Keratinocyte (primary cell): ENCODE measurements around the gene CKS1B. TPM values are rescaled to one million over a fixed set of nuclear protein-coding genes. Genes with fewer than 3 reads are reported as not detected.
A peak's percentile ranks its signal among the peaks of the same experiment; 100 is the strongest.

Source experiments
- DNase-seq: peaks from one replicate; pipeline ENCODE4 v3.0.0-alpha.2; 2011; ENCODE audit warnings: low read depth, missing footprints, low spot score
- FAIRE-seq: peaks from 2 replicates; lab custom pipeline; 2011; peaks lifted over from hg19 to GRCh38; lab: Jason Lieb, UNC
- H2AFZ ChIP-seq: 2 replicates; pipeline ENCODE4 v1.6.0; 2012; ENCODE audit warnings: low read length, control low read depth, inconsistent platforms; ENCODE audit not compliant: control insufficient read depth
- H3K27ac ChIP-seq: 2 replicates; pipeline ENCODE4 v1.5.1; 2011; ENCODE audit warnings: low read length; ENCODE audit not compliant: control insufficient read depth, insufficient read depth
- H3K27me3 ChIP-seq: 3 replicates; pipeline ENCODE4 v1.6.0; 2011; ENCODE audit warnings: low read length; ENCODE audit not compliant: control insufficient read depth, insufficient read depth; ENCODE audit errors: extremely low read depth
- H3K36me3 ChIP-seq, 2 experiments: 2 replicates in 1 of 2; 3 replicates in 1 of 2; pipeline ENCODE4 v1.5.1; 2011; ENCODE audit warnings: low read length in 2 of 2, mild to moderate bottlenecking in 1 of 2; ENCODE audit not compliant: control insufficient read depth in 2 of 2, insufficient read depth in 2 of 2; ENCODE audit errors: extremely low read depth in 1 of 2
- H3K4me1 ChIP-seq: 3 replicates; pipeline ENCODE4 v1.5.1; 2011; ENCODE audit warnings: low read length; ENCODE audit not compliant: control insufficient read depth, insufficient read depth; ENCODE audit errors: extremely low read depth
- H3K4me2 ChIP-seq: 3 replicates; pipeline ENCODE4 v1.6.0; 2011; ENCODE audit warnings: low read depth, low read length; ENCODE audit not compliant: control insufficient read depth, insufficient read depth; ENCODE audit errors: extremely low read depth
- H3K4me3 ChIP-seq, 3 experiments: fragments of 200-600 bp in 1 of 3; sonication (generic) in 1 of 3; 2 replicates in 2 of 3; 3 replicates in 1 of 3; pipeline ENCODE4 v1.5.1; 2011 to 2016; ENCODE audit warnings: low read length in 3 of 3, mild to moderate bottlenecking in 3 of 3, control low read depth in 2 of 3, inconsistent platforms in 1 of 3, low read depth in 1 of 3, mixed read lengths in 1 of 3, mixed run types in 1 of 3, moderate library complexity in 1 of 3; ENCODE audit not compliant: control insufficient read depth in 2 of 3, insufficient read depth in 2 of 3; ENCODE audit errors: extremely low read depth in 1 of 3
- H3K79me2 ChIP-seq: 2 replicates; pipeline ENCODE4 v1.6.0; 2012; ENCODE audit warnings: low read length; ENCODE audit not compliant: control insufficient read depth, insufficient read depth
- H3K9ac ChIP-seq: 3 replicates; pipeline ENCODE4 v1.6.0; 2011; ENCODE audit warnings: low read length; ENCODE audit not compliant: control insufficient read depth, insufficient read depth; ENCODE audit errors: extremely low read depth
- H3K9me1 ChIP-seq: 3 replicates; pipeline ENCODE4 v1.6.0; 2011; ENCODE audit warnings: low read length; ENCODE audit not compliant: control insufficient read depth, insufficient read depth; ENCODE audit errors: extremely low read depth
- H3K9me3 ChIP-seq: 2 replicates; pipeline ENCODE4 v1.5.1; 2012; ENCODE audit warnings: low read depth, low read length; ENCODE audit not compliant: control insufficient read depth
- H4K20me1 ChIP-seq: 3 replicates; pipeline ENCODE4 v1.6.0; 2011; ENCODE audit warnings: low read length; ENCODE audit not compliant: control insufficient read depth, insufficient read depth; ENCODE audit errors: extremely low read depth
- CTCF ChIP-seq, 3 experiments: IDR thresholded peaks in 1 of 3; conservative IDR thresholded peaks in 1 of 3; optimal IDR thresholded peaks in 1 of 3; 2 replicates in 2 of 3; 3 replicates in 1 of 3; pipeline versions ENCODE3 to v1.5.1; 2011; ENCODE audit warnings: low read length in 3 of 3, mild to moderate bottlenecking in 3 of 3, moderate library complexity in 2 of 3, control low read depth in 1 of 3, inconsistent platforms in 1 of 3; ENCODE audit not compliant: insufficient read depth in 2 of 3; ENCODE audit errors: extremely low read depth in 1 of 3
- EZH2 ChIP-seq: IDR thresholded peaks from one replicate; pipeline ENCODE4 v1.6.1; 2012; ENCODE audit warnings: inconsistent platforms, mild to moderate bottlenecking, low read length, moderate library complexity
- dilution Hi-C: fragments of 300-500 bp; cut with MboI; formaldehyde crosslinking; loops from one replicate; pipeline ENCODE4 v1.7.0; 2020; ENCODE audit warnings: low sequenced_read_pairs; ENCODE audit not compliant: extremely low pct_ligation_motif_present
- polyA plus RNA-seq, 5 experiments: library from polyadenylated mRNA; depleted of rRNA in 3 of 5; stranded (reverse) in 3 of 5; stranded (forward) in 1 of 5; unstranded in 1 of 5; fragments of >200 nt; gene quantifications; 1 replicate in 1 of 5; 2 replicates in 3 of 5; 3 replicates in 1 of 5; pipeline versions ENCODE4 v1.2.1 to v1.2.3, GENCODE V29; 2011 to 2012; ENCODE audit warnings: missing spikeins in 2 of 5, low read depth in 1 of 5, low replicate concordance in 1 of 5

CKS1B gene
- polyA plus RNA-seq, 1 donor (not counting 4 experiments of a cell fraction or from before 2014, with no cell fraction given) = 300 TPM

- no peaks in the 10 kb centered on the region for H3K9me1 ChIP-seq
- peak overlapping the region; percentile 72 for H3K27ac ChIP-seq
- dilution Hi-C loops = no loop called here
- H4K20me1 ChIP-seq = no peaks in the 10 kb centered on the region
- H3K9me3 ChIP-seq = no peaks in the 10 kb centered on the region
- H3K4me1 ChIP-seq = peaks cover 30% of the 10 kb centered on the region
- H2AFZ ChIP-seq = peak overlapping the region; percentile 17
- peaks cover 29% of the 10 kb centered on the region for H3K79me2 ChIP-seq
- peak overlapping the region; percentile 87 for H3K4me2 ChIP-seq
- peak overlapping the region; percentile 75 for H3K9ac ChIP-seq
- no peaks in the 10 kb centered on the region for H3K36me3 ChIP-seq
- TF ChIP-seq EZH2 (no peak), CTCF (optimal IDR thresholded peaks at IDR 0.05 in 1 of 3, IDR thresholded peaks at IDR 0.05 in 1 of 3, conservative IDR thresholded peaks at IDR 0.05 in 1 of 3; ENCODE audit: extremely low read depth in 1 of 3, insufficient read depth in 2 of 3, low read length in 3 of 3) (no peak)
- DNase-seq (no peak), FAIRE-seq (no peak)
- H3K4me3 ChIP-seq = peak overlapping the region; percentile 76 to 87 (median 83)
- no peaks in the 10 kb centered on the region for H3K27me3 ChIP-seq
These were observed 26.4 kb downstream of the CKS1B start for GRCh38 chr1:155000726-155001424.

- TF ChIP-seq EZH2 (no peak), CTCF (optimal IDR thresholded peaks at IDR 0.05 in 1 of 3, IDR thresholded peaks at IDR 0.05 in 1 of 3, conservative IDR thresholded peaks at IDR 0.05 in 1 of 3; ENCODE audit: extremely low read depth in 1 of 3, insufficient read depth in 2 of 3, low read length in 3 of 3) (no peak)
- Histone ChIP-seq H4K20me1 (no peaks in the 10 kb centered on the region), H3K27ac (peak overlapping the region; percentile 72), H3K79me2 (peaks cover 34% of the 10 kb centered on the region), H3K4me1 (peaks cover 35% of the 10 kb centered on the region), H3K36me3 (peaks cover 0 to 4% of the 10 kb centered on the region in 2 experiments), H3K4me2 (peak overlapping the region; percentile 87), H3K9ac (peak overlapping the region; percentile 75), H2AFZ (no peak overlapping the region), H3K9me3 (no peaks in the 10 kb centered on the region), H3K9me1 (no peaks in the 10 kb centered on the region), H3K27me3 (no peaks in the 10 kb centered on the region), H3K4me3 (peak overlapping the region; percentile 76 to 87 (median 83))
- dilution Hi-C loops = no loop called here
- FAIRE-seq = no peak
- DNase-seq = no peak
These were observed 26.9 kb downstream of the CKS1B start for GRCh38 chr1:155001425-155001674.
